HepG2 (cell line): Measurements from ENCODE around the gene HIBADH. TPM values are rescaled to one million over a fixed set of nuclear protein-coding genes. Genes with fewer than 3 reads are reported as not detected.
A peak's percentile ranks its signal among the peaks of the same experiment; 100 is the strongest.

Source experiments
- ARNTL ChIP-seq: sonication (generic); formaldehyde crosslinking; IDR thresholded peaks from 2 replicates; pipeline ENCODE4 v1.4.0; 2020; ENCODE audit warnings: mild to moderate bottlenecking, missing genetic modification reagents
- ATF1 ChIP-seq: IDR thresholded peaks from 2 replicates; pipeline ENCODE4 v1.6.1; 2016; ENCODE audit warnings: mild to moderate bottlenecking, control low read depth
- CBX1 ChIP-seq: IDR thresholded peaks from one replicate; pipeline ENCODE4 v1.6.1; 2016; ENCODE audit warnings: antibody characterized with exemption, low read depth
- CEBPG ChIP-seq: IDR thresholded peaks from 2 replicates; pipeline ENCODE4 v1.6.1; 2016
- DRAP1 ChIP-seq: IDR thresholded peaks from 2 replicates; pipeline ENCODE4 v1.6.1; 2016; ENCODE audit warnings: missing genetic modification reagents, missing compliant biosample characterization
- GATA4 ChIP-seq: sonication (generic); IDR thresholded peaks from 2 replicates; pipeline ENCODE4 v1.6.1; 2016; ENCODE audit warnings: antibody characterized with exemption, low read depth, borderline replicate concordance
- HINFP ChIP-seq: sonication (generic); formaldehyde crosslinking; IDR thresholded peaks from 2 replicates; pipeline ENCODE4 v1.4.0; 2020; ENCODE audit warnings: low read depth, mild to moderate bottlenecking, missing genetic modification reagents
- HOXD1 ChIP-seq: sonication (generic); formaldehyde crosslinking; IDR thresholded peaks from 2 replicates; pipeline ENCODE4 v1.5.0; 2020; ENCODE audit warnings: missing genetic modification reagents
- MAFG ChIP-seq: sonication (generic); formaldehyde crosslinking; IDR thresholded peaks from 2 replicates; pipeline ENCODE4 v1.5.1; 2020; ENCODE audit warnings: mild to moderate bottlenecking, missing genetic modification reagents
- MED1 ChIP-seq: sonication (generic); formaldehyde crosslinking; IDR thresholded peaks from 2 replicates; pipeline ENCODE4 v1.4.0; 2020; ENCODE audit warnings: missing genetic modification reagents
- NFYB ChIP-seq: sonication (generic); formaldehyde crosslinking; IDR thresholded peaks from 2 replicates; pipeline ENCODE4 v1.4.0; 2020; ENCODE audit warnings: missing genetic modification reagents
- PRMT3 ChIP-seq: sonication (generic); formaldehyde crosslinking; IDR thresholded peaks from 2 replicates; pipeline ENCODE4 v1.8.1; 2022; ENCODE audit warnings: low read depth, mild to moderate bottlenecking, moderate library complexity, missing genetic modification reagents, borderline replicate concordance
- REL ChIP-seq: sonication (generic); formaldehyde crosslinking; conservative IDR thresholded peaks from 2 replicates; pipeline ENCODE4 v1.8.0; 2022; ENCODE audit warnings: mild to moderate bottlenecking, missing genetic modification reagents, moderate library complexity
- SP140L ChIP-seq: sonication (generic); formaldehyde crosslinking; IDR thresholded peaks from 2 replicates; pipeline ENCODE4 v1.4.0; 2020; ENCODE audit warnings: missing genetic modification reagents, borderline replicate concordance
- SP2 ChIP-seq: sonication (generic); formaldehyde crosslinking; IDR thresholded peaks from 2 replicates; pipeline ENCODE4 v1.5.1; 2020; ENCODE audit warnings: mild to moderate bottlenecking, missing genetic modification reagents
- TSC22D2 ChIP-seq: sonication (generic); formaldehyde crosslinking; IDR thresholded peaks from 2 replicates; pipeline ENCODE4 v1.5.1; 2020; ENCODE audit warnings: missing genetic modification reagents, mild to moderate bottlenecking, borderline replicate concordance
- UBTF ChIP-seq: sonication (generic); formaldehyde crosslinking; IDR thresholded peaks from 2 replicates; pipeline ENCODE4 v1.4.0; 2020; ENCODE audit warnings: mild to moderate bottlenecking, missing genetic modification reagents
- XRCC5 ChIP-seq: fragments of 200-400 bp; formaldehyde crosslinking; optimal IDR thresholded peaks from 2 replicates; pipeline ENCODE3; 2017; ENCODE audit warnings: mild to moderate bottlenecking, low read length
- YY1 ChIP-seq: IDR thresholded peaks from 2 replicates; pipeline ENCODE4 v1.6.1; 2011; ENCODE audit warnings: low read length, low read depth, moderate library complexity, mild to moderate bottlenecking; ENCODE audit not compliant: insufficient read depth, insufficient replicate concordance
- ZBTB7A ChIP-seq: sonication (generic); formaldehyde crosslinking; IDR thresholded peaks from 2 replicates; pipeline ENCODE4 v1.8.0; 2022; ENCODE audit warnings: mild to moderate bottlenecking, missing genetic modification reagents
- ZNF280D ChIP-seq: sonication (generic); formaldehyde crosslinking; IDR thresholded peaks from 2 replicates; pipeline ENCODE4 v1.5.1; 2020; ENCODE audit warnings: mild to moderate bottlenecking, missing genetic modification reagents
- ZNF432 ChIP-seq: sonication (generic); formaldehyde crosslinking; IDR thresholded peaks from 2 replicates; pipeline ENCODE4 v1.5.0; 2020; ENCODE audit warnings: missing genetic modification reagents, mild to moderate bottlenecking, borderline replicate concordance
- ZNF720 ChIP-seq: sonication (generic); formaldehyde crosslinking; IDR thresholded peaks from 2 replicates; pipeline ENCODE4 v1.4.0; 2020; ENCODE audit warnings: missing genetic modification reagents
- ZNF777 ChIP-seq: sonication (generic); formaldehyde crosslinking; IDR thresholded peaks from 2 replicates; pipeline ENCODE4 v1.4.0; 2020; ENCODE audit warnings: missing genetic modification reagents
- ZNF879 ChIP-seq: sonication (generic); formaldehyde crosslinking; IDR thresholded peaks from 2 replicates; pipeline ENCODE4 v1.8.1; 2023; ENCODE audit warnings: missing genetic modification reagents
- polyA plus RNA-seq, 8 experiments: library from polyadenylated mRNA; depleted of rRNA in 3 of 8; stranded (reverse) in 7 of 8; unstranded in 1 of 8; fragments of >200 nt; fragmentation: Illumina TruSeq in 4 of 8; extraction: Trizol in 4 of 8; gene quantifications; 2 replicates each; pipeline versions ENCODE4 v1.2.1 to v1.2.3, GENCODE V29; 2011 to 2016; ENCODE audit warnings: low read depth in 4 of 8, missing spikeins in 1 of 8, mixed read lengths in 1 of 8; ENCODE audit not compliant: insufficient read depth in 1 of 8
- total RNA-seq, 5 experiments: library from RNA; depleted of rRNA; stranded (reverse); fragments of >200 nt; fragmentation: Illumina TruSeq; extraction: Trizol; gene quantifications; 2 replicates each; pipeline ENCODE4 v1.2.3, GENCODE V29; 2016; ENCODE audit warnings: low read depth in 1 of 5

Gene HIBADH
- total and polyA plus RNA-seq, 2 of the 13 experiments (the other 11 are each of a cell fraction or from before 2014, with no cell fraction given), result 49.9 to 59.5 TPM

- TF ChIP-seq DRAP1 (CRISPR knock-in tag) (peak; percentile 93), ARNTL (CRISPR knock-in tag) (peak; percentile 61), YY1 (peak; percentile 69), HINFP (CRISPR knock-in tag) (no peak), GATA4 (no peak), PRMT3 (no peak), NFYB (peak; percentile 99), TSC22D2 (no peak; the same call in 1 of the 2 replicates), CBX1 (peak; percentile 43), CEBPG (no peak), ZNF432 (no peak), MED1 (CRISPR knock-in tag) (no peak; the same call in none of the 2 replicates), SP140L (no peak), ZNF720 (CRISPR knock-in tag) (no peak), MAFG (no peak), SP2 (peak; percentile 98), UBTF (CRISPR knock-in tag) (peak; percentile 85), ZNF280D (no peak), HOXD1 (CRISPR knock-in tag) (no peak), XRCC5 (no peak), ZNF777 (CRISPR knock-in tag) (no peak), ZNF879 (CRISPR knock-in tag) (no peak), ATF1 (CRISPR knock-in tag) (peak; percentile 88), ZBTB7A (CRISPR knock-in tag) (no peak), REL (CRISPR knock-in tag) (no peak; the same call in 1 of the 2 replicates)
Measured at GRCh38 chr7:27662490-27663205, at the start of gene HIBADH (continued).
